GM18907 (cell line): Measurements from ENCODE around the gene LYZL6.
"Not testable (repeated sequence)": the region's sequence is repeated elsewhere in the genome, so short reads cannot be mapped to it uniquely, and the experiment has no call there.

Experiments used
- ATAC-seq: cut with Tn5 transposase; IDR thresholded peaks from one replicate; pipeline ENCODE4 v1.9.1; 2021; ENCODE audit warnings: mild to moderate bottlenecking, moderate library complexity; ENCODE audit not compliant: unreplicated experiment

Gene LYZL6

DNA sequence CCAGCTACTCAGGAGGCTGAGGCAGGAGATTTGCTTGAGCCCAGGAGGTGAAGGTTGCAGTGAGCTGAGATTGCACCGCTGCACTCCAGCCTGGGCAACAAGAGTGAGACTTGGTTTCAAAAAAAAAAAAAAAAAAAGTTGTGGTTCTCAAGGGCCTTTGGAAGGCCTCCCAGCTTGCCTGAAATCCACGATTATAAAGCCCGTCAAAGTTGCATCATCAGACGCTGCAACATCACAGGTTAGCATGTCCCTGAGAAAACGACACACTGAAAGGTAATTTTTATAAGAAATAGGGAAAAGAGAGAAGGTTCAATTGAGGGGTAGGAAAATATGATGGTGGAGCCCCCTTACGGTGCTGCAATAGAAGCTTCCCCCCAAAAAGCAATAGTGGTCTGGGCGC lies 4.6 kb upstream of the LYZL6 start:
- no peak for ATAC-seq

- no peak for ATAC-seq
These were observed 3.7 kb upstream of the LYZL6 start for GRCh38 chr17:35947156-35947585.

GRCh38 chr17:35944151-35944550 lies 638 bp upstream of the LYZL6 start:
- ATAC-seq, result no peak

- no peak for ATAC-seq
These were observed 826 bp downstream of the LYZL6 start for GRCh38 chr17:35942588-35943186.

GRCh38 chr17:35938492-35938891 lies 5.0 kb downstream of the LYZL6 start:
- ATAC-seq, result not testable (repeated sequence)

GRCh38 chr17:35936063-35936462 lies 7.5 kb downstream of the LYZL6 start:
- ATAC-seq, result no peak

DNA sequence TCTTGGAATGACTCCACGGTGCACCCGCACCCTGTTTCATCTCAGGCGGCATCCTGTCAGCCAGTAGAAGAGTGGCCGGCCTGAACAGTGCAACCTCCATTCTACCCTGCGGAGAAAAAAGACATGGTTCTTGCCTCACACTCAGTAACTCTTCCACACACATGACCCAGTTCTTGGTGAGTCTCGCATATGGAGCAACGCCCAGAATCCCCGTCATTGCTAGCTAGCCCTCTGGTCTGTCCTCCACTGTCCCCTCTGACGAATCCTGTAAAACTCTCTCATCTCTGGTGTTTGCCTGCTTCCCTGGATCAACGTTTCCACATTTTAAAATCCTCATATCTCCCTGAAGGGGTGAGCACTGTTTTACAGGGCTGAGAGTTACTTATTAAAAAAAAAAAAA lies 8.8 kb downstream of the LYZL6 start:
- no peak for ATAC-seq

- no peak for ATAC-seq
These were observed 10.9 kb downstream of the LYZL6 start for GRCh38 chr17:35932586-35932985.

GRCh38 chr17:35931794-35932425 lies 11.6 kb downstream of the LYZL6 start:
- no peak for ATAC-seq

DNA sequence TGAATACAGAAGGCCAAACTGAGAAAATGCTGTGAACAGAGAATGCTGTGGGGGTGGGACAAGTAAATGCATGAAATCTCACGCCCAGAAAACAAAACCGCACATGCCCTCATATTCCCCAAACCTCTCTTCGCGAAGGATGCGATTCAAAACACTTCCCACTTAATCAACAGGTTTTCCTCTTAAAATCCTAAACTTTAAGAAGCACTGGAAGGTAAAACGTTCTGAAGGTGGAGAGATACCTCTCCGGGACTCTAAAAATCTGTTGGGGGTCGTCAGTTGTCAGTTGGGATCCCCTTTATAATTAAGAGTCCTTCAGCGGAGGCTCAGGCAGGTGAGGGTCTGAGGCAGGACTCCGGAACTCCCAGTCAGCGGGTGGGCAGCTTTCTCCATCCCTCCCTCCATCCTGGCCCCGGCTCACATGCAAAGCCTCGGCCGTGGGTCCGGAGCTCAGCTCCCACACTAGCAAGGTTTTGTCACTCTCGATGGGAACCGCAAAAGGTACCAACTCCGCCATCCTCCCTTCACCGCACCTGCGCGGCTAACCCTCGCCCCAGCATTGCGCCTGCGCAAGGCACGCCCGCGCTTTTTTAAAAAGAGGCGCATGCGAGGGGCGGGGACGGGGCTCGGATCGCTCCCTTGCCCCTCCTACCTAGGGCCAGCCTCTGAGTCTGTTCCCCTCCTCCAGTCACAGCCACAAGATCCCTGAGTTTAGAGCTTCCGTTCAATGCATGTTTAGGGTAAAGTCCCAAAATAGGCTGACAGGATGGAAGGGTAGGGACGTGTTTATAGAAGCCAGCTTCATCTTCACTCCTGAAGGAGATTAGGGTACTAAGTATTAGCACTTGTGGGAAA lies 13.1 kb downstream of the LYZL6 start, which contains the start of gene RDM1:
Gene RDM1, minus strand, starts transcription at position 563 of the 855 bp plus-strand sequence. Its CDS starts 46 bp downstream, at position 517.
- peak; percentile 80 for ATAC-seq

DNA sequence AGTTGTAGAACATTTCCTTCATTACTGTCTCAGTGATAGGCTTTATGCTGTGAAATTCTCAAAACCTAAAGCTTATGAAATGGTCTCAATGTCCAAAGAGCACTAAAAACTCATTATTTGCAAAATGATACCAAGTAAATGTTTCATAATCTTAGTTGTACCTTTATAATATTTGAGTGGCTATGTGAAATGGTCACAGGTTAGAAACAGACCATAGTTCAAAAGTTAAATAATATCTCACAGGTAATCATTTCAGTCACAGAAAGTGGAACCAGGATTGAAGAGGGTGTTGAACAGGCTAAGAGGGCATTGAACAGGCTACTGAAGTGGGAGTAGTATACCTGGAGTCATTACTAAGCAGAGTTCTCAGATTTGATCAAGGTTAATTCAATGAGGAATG lies 15.8 kb downstream of the LYZL6 start:
- no peak for ATAC-seq

GRCh38 chr17:35923609-35924114 lies 19.9 kb downstream of the LYZL6 start:
- ATAC-seq, result no peak

- no peak for ATAC-seq
These were observed 23.3 kb downstream of the LYZL6 start for GRCh38 chr17:35920229-35920628.

DNA sequence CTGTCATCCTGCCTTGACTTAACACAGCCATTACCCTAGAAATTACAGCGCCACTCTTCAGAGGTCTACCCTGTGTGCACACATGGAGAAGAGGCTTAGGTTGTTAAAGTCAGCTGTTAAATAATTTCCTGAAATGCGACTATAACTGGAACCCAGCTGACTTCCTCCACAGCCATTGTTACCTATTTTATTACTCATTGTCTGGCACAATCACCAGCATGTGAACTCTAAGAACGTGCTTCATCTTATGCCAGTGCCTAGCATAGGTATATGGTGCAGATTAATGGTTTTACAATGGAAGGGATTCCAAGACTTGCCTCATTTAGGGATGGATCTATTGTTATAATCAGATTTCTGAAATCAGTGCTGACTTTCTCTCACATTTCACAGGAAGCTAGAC lies 24.8 kb downstream of the LYZL6 start:
- ATAC-seq, result no peak

DNA sequence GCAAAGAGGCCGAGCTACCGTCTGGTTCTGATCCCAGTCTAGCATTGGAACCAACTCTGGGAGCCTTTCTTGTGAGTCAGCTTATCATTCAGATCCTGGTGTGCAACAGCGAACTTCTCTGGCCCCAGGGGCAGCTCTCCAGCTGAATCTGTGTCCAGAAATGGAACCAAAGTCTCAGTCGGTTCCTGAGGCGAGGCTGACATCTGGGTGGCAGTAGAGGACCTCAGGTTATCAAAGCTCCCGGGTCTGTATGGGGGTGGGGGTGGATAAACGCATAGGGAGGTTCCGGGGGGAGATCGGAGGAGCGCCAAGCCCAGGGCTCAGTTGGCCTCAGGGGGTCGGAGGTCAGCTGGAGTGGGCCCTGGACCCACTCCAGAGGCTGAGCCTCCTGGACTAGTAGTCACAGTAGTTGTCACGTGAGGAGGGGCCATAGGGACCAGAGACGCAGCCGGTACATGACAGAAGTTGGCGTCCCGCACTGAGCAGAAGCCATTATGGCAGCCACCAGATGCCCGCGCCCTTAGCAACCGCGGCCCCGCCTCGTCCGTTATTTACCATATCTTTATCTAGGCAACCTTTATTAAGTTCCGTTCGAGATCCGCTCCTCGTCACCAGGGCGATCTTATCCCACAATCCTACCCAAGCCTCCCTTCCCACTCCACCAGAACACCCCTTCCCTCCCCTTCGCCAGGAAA lies 25.8 kb downstream of the LYZL6 start:
- ATAC-seq, result no peak

- no peak for ATAC-seq
These were observed 28.2 kb downstream of the LYZL6 start for GRCh38 chr17:35915153-35915964.

- no peak for ATAC-seq
These were observed 29.2 kb downstream of the LYZL6 start for GRCh38 chr17:35914354-35914753.

DNA sequence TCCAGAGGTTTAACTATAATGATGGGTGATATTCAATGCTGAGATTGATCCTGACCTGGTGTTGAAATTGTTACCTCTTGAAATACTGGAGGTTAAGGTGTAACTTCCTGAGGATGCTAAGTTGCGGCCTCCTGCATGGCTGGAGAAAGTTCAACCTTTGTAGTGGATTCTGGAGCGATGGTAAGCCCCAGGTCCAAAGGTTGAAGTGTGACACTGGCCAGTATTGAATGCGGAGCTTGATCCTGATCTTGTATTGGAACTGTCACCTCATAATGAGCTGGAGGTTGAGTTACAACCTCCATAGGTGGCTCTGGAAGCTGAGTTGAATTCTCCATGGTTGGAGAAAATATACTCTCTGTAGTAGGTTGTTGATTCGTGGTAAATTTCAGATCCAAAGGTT lies 29.9 kb downstream of the LYZL6 start:
- no peak for ATAC-seq

DNA sequence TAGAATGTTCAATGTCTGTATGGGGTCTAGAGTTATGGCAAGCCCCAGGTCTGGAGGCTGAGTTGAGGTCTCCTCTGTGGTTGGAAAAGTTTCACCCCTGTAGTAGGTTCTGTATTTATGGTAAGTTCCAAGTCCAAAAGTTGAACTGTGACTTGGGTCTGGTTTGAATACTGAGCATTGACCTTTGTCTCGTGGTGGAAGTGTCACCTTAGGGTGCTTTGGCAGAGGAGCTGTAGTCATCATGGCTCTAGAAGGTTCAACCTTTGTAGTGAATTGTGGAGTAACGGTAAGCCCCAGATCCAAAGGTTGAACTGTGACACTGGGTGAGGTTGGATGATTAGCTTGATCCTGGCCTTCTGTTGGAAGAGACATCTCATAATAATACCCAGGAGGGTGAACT lies 30.6 kb downstream of the LYZL6 start:
- ATAC-seq, result no peak

DNA sequence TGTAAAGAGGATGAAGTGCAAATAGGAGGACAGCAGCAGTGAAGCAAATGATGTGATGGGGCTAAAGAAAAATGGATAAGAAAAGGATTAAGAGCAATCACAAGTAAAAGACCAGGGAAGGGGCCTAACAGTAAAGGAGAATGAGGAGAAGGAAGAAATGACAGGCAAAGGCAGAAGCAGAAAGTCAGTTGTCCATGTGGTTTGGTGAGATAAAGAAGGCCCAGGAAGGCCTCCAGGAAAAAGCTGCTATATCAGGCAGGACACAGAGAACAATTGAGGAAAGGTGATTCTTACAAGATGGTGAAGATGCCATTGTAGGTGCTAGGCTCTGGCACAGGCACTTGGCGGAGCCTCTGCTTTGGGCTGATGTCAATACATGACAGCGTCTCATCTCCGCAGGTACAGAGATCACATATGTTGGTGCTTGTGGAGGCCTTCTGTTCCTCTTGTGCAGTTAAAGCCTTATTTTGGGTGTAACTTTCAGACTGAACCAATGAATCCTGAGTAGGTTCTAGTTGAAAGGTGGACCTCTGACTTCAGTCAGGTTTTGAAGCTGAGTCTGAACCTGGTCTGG lies 31.1 kb downstream of the LYZL6 start:
- ATAC-seq, result no peak
